ENCODE results near the gene RGS3. TPM values are rescaled to one million over a fixed set of nuclear protein-coding genes. Genes with fewer than 3 reads are reported as not detected.

The RGS3 gene
- total RNA-seq, 1 experiment from 2014 or later: 16.6 TPM

DNA sequence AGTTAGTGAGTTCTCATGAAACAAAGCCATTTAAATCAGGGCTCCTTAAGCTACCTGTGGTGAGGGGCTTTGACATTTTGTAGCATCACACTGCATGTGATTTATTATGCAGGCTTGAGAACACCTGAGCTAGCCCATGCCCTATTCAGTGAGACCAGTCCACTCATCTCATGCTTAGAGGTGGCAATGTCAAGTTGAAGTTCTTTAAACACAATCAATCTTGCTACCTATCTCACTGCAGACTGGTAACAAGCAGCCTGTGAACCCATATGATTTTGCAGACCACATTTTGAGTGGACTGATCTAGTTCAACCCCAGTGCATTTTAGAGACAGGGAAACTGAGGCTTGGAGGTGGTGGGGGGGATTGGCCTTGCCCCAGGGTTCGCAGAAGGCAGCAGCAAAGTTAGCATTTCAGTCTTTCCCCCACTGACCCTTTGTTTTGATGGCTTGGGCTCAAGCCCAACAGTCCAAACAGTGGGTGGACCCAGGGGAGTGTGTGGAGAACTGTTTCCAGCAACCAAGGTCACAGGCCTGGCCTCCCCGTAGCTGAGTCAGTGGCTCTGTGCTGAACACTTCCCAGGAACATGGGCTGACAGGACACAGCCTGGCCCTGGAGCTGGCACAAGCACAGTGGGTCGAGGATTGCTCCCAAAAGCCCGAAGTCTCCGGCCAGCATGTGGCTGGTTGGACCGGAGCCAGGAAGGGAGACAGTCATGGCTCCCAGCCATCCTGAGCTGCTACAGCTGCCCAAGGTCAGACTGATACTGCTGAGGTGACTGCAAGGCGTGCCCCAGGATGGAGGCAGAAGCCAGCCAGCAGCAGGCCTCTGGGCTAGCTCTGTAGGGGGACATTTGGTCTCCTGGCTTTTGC lies 95.3 kb downstream of the RGS3 start:
- ChIA-PET CTCF (interaction anchor here (1.2 to 1.8 kb wide), 3 partner anchors 10 to 113 kb away, joined by 3 to 7 read pairs (median 5); no protein-coding TSS in a partner anchor), POLR2A (no interaction called here)
- Mint-ChIP-seq H3K9me3 (no peaks in the 10 kb centered on the region), H3K4me1 (peaks cover 2% of the 10 kb centered on the region; the same call in 1 of the 2 replicates), H3K27ac (no peak overlapping the region), H3K4me3 (no peak overlapping the region), H3K36me3 (no peaks in the 10 kb centered on the region), H3K27me3 (ENCODE audit: low read depth) (no peaks in the 10 kb centered on the region; the same call in 1 of the 2 replicates)
- DNase-seq (ENCODE audit: low spot score): no peak
- TF ChIP-seq ATF6 (CRISPR knock-in tag; IDR thresholded peaks at IDR 0.05): no peak
- TF ChIP-seq GABPB1 (CRISPR knock-in tag; IDR thresholded peaks at IDR 0.05): peak; percentile 31; the same call in 1 of the 2 replicates
- no peak for TF ChIP-seq AFF4 (CRISPR knock-in tag; IDR thresholded peaks at IDR 0.05; ENCODE audit: borderline replicate concordance)
- no peak for ATAC-seq

GRCh38 chr9:113559834-113560800 lies 96.6 kb downstream of the RGS3 start:
- CTCF ChIA-PET: interaction anchor here (0.5 to 1.8 kb wide), 6 partner anchors 31 to 223 kb away, joined by 3 to 5 read pairs (median 3); partner anchors contain the start of genes C9orf43 and POLE3
- Mint-ChIP-seq H3K9me3 (no peaks in the 10 kb centered on the region), H3K27me3 (ENCODE audit: low read depth) (no peaks in the 10 kb centered on the region; the same call in 1 of the 2 replicates), H3K27ac (no peak overlapping the region), H3K4me1 (peaks cover 10% of the 10 kb centered on the region), H3K4me3 (no peak overlapping the region), H3K36me3 (no peaks in the 10 kb centered on the region)
- ATAC-seq: no peak
- POLR2A ChIA-PET: interaction anchor here (0.5 kb wide), 1 partner anchor 364 kb away, joined by 4 read pairs; no protein-coding TSS in a partner anchor
- no peak for DNase-seq (ENCODE audit: low spot score)
- TF ChIP-seq SMAD3 (CRISPR knock-in tag; IDR thresholded peaks at IDR 0.05; ENCODE audit: borderline replicate concordance) (no peak), ZNF512 (CRISPR knock-in tag; IDR thresholded peaks at IDR 0.05; ENCODE audit: borderline replicate concordance) (no peak), PRRX2 (CRISPR knock-in tag; IDR thresholded peaks at IDR 0.05) (no peak), ZNF317 (CRISPR knock-in tag; IDR thresholded peaks at IDR 0.05; ENCODE audit: borderline replicate concordance, low read depth) (no peak), NR1H2 (CRISPR knock-in tag; IDR thresholded peaks at IDR 0.05) (no peak), ARID4B (CRISPR knock-in tag; IDR thresholded peaks at IDR 0.05; ENCODE audit: borderline replicate concordance) (no peak), AFF4 (CRISPR knock-in tag; IDR thresholded peaks at IDR 0.05; ENCODE audit: borderline replicate concordance) (no peak), ZNF138 (CRISPR knock-in tag; conservative IDR thresholded peaks at IDR 0.05) (no peak)
